Measurements from ENCODE around the gene LRIT3. TPM values are rescaled to one million over a fixed set of nuclear protein-coding genes. Genes with fewer than 3 reads are reported as not detected.

The LRIT3 gene
- total and polyA plus RNA-seq, 2 donors (not counting 3 experiments of a cell fraction or from before 2014, with no cell fraction given) = 0.06 to 0.13 TPM

DNA sequence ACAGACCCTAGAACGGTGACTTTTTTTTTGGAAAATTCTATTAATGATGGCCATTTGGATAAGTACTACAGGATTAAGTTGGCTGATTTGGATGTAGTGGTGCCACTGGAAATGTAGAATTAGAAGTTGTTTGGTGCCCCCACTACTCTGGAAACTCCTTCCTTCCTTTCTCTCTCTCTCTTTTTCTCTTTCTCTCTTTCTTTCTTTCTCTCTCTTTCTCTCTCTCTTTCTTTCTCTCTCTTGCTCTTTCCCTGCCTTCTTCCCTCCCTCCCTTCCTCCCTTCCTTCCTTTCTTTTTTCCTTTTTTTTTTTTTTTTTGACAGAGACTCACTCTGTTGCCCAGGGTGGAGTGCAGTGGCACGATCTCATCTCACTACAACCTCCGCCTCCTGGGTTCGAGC is 29.6 kb upstream of the LRIT3 start:
- no peak overlapping the region for H3K4me3 ChIP-seq (replicated peaks in 1 of 3; ENCODE audit: insufficient read depth in 1 of 3, low read depth in 1 of 3, low read length in 3 of 3)
- H3K9me1 ChIP-seq (replicated peaks; ENCODE audit: control insufficient read depth, extremely low read depth, insufficient read depth, low read length) = no peaks in the 10 kb centered on the region
- no peak overlapping the region for H2AFZ ChIP-seq (ENCODE audit: low read depth, low read length)
- dilution Hi-C loops (cut with MboI; ENCODE audit: extremely low pct_ligation_motif_present, low sequenced_read_pairs) = no loop called here
- DNase-seq (ENCODE audit: low read depth, low spot score) = no peak
- H3K9ac ChIP-seq (replicated peaks; ENCODE audit: extremely low read depth, insufficient read depth, low read length) = no peak overlapping the region
- intact Hi-C loops (cut with micrococcal nuclease) = loop anchor here (10.0 kb wide), 1 partner anchor 1143 kb away; no protein-coding TSS in a partner anchor
- peaks cover 3 to 16% of the 10 kb centered on the region in 2 experiments for H3K36me3 ChIP-seq (ENCODE audit: control insufficient read depth in 2 of 2, extremely low read depth in 1 of 2, insufficient read depth in 2 of 2, low read length in 2 of 2)
- no peak for TF ChIP-seq EZH2 (IDR thresholded peaks at IDR 0.05; ENCODE audit: borderline replicate concordance, low read depth, low read length, severe bottlenecking)
- no peak for TF ChIP-seq JUN (IDR thresholded peaks at IDR 0.05; ENCODE audit: borderline replicate concordance, insufficient read depth, insufficient read length, low read depth)
- TF ChIP-seq CTCF (IDR thresholded peaks at IDR 0.05; ENCODE audit: extremely low read depth in 1 of 2, insufficient read depth in 1 of 2, low read depth in 1 of 2, low read length in 2 of 2) = no peak
- no peak for TF ChIP-seq POLR2A (IDR thresholded peaks at IDR 0.05; ENCODE audit: low read depth, low read length)
- TF ChIP-seq, protein P1, sequence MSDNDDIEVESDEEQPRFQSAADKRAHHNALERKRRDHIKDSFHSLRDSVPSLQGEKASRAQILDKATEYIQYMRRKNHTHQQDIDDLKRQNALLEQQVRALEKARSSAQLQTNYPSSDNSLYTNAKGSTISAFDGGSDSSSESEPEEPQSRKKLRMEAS (IDR thresholded peaks at IDR 0.05; ENCODE audit: insufficient read depth, insufficient read length) = no peak
- TF ChIP-seq GATA2 (IDR thresholded peaks at IDR 0.05; ENCODE audit: insufficient read depth, insufficient read length, low read depth, low read length) = no peak
- H3K27me3 ChIP-seq (ENCODE audit: control insufficient read depth in 2 of 2, insufficient read depth in 2 of 2, low read length in 2 of 2) = no peaks in the 10 kb centered on the region
- peaks cover 28% of the 10 kb centered on the region for H3K79me2 ChIP-seq (ENCODE audit: control insufficient read depth, insufficient read depth, low read length)
- no peaks in the 10 kb centered on the region for H3K9me3 ChIP-seq (replicated peaks; ENCODE audit: control insufficient read depth, insufficient read depth, low read length)
- CTCF ChIA-PET = no interaction called here
- POLR2A ChIA-PET = no interaction called here
- no TSS peak for BruUV-seq (replicated peaks)
- H3K4me1 ChIP-seq (ENCODE audit: control insufficient read depth, extremely low read depth, insufficient read depth, low read length) = peaks cover 13% of the 10 kb centered on the region
- no peak for FAIRE-seq
- no peaks in the 10 kb centered on the region for H4K20me1 ChIP-seq (replicated peaks; ENCODE audit: control insufficient read depth, extremely low read depth, insufficient read depth, low read length)
- H3K27ac ChIP-seq (ENCODE audit: insufficient read depth, low read depth, low read length) = no peak overlapping the region
- H3K4me2 ChIP-seq (ENCODE audit: insufficient read depth, low read length) = no peak overlapping the region
